H1 (cell line): ENCODE data around the gene PTGDS. TPM values are rescaled to one million over a fixed set of nuclear protein-coding genes. Genes with fewer than 3 reads are reported as not detected.

Experiments used
- CTCF ChIA-PET: fragments of 300-600 bp; sonication (Branson Sonifier 250); formaldehyde crosslinking; loops from one replicate; lab custom pipeline; 2021; ENCODE audit not compliant: partially characterized antibody; lab: Charles Lee
- POLR2A ChIA-PET: fragments of 300-600 bp; sonication (Branson Sonifier 250); formaldehyde crosslinking; loops from one replicate; lab custom pipeline; 2021; ENCODE audit warnings: inconsistent platforms; ENCODE audit not compliant: partially characterized antibody; lab: Charles Lee
- DNase-seq, 2 experiments: peaks; one replicate each; pipeline versions ENCODE4 v3.0.0 to v3.0.0-alpha.2; 2010 to 2022; ENCODE audit warnings: low spot score in 2 of 2, low read depth in 1 of 2, mixed read lengths in 1 of 2
- FAIRE-seq: peaks from 2 replicates; lab custom pipeline; 2011; peaks lifted over from hg19 to GRCh38; lab: Jason Lieb, UNC
- H2AFZ ChIP-seq: 2 replicates; pipeline ENCODE4 v1.8.1; 2012; ENCODE audit warnings: low read length, inconsistent platforms
- H2AK5ac ChIP-seq: 2 replicates; pipeline ENCODE4 v1.6.1; 2013; ENCODE audit warnings: low read depth, low read length
- H2BK120ac ChIP-seq: replicated peaks from 2 replicates; pipeline ENCODE3; 2013; ENCODE audit warnings: low read depth, low read length, inconsistent platforms
- H2BK12ac ChIP-seq: 2 replicates; pipeline ENCODE4 v1.6.1; 2013; ENCODE audit warnings: low read depth, low read length
- H2BK15ac ChIP-seq: 2 replicates; pipeline ENCODE4 v1.6.1; 2013; ENCODE audit warnings: low read length
- H2BK20ac ChIP-seq: 2 replicates; pipeline ENCODE4 v1.6.1; 2013; ENCODE audit warnings: low read length
- H2BK5ac ChIP-seq: 2 replicates; pipeline ENCODE4 v1.6.1; 2013; ENCODE audit warnings: low read depth, low read length
- H3K14ac ChIP-seq: 2 replicates; pipeline ENCODE4 v1.6.1; 2013; ENCODE audit warnings: inconsistent platforms; ENCODE audit not compliant: insufficient read length
- H3K18ac ChIP-seq: 2 replicates; pipeline ENCODE4 v1.6.1; 2013; ENCODE audit warnings: low read length; ENCODE audit errors: extremely low read depth
- H3K23ac ChIP-seq: 2 replicates; pipeline ENCODE4 v1.6.1; 2013; ENCODE audit warnings: inconsistent platforms; ENCODE audit not compliant: insufficient read length
- H3K23me2 ChIP-seq: 2 replicates; pipeline ENCODE4 v1.6.1; 2013; ENCODE audit warnings: low read depth, low read length
- H3K27ac ChIP-seq: 2 replicates; pipeline ENCODE4 v1.6.1; 2011; ENCODE audit warnings: low read depth, low read length, inconsistent platforms
- H3K27me3 ChIP-seq, 4 experiments: replicated peaks in 1 of 4; 1 replicate in 1 of 4; 2 replicates in 3 of 4; pipeline versions ENCODE4 v1.6.1 to v1.8.1; 2011 to 2013; ENCODE audit warnings: low read length in 3 of 4, mild to moderate bottlenecking in 3 of 4, inconsistent platforms in 2 of 4, mixed read lengths in 2 of 4, moderate library complexity in 1 of 4; ENCODE audit not compliant: control insufficient read depth in 3 of 4, insufficient read depth in 3 of 4; ENCODE audit errors: extremely low read depth in 1 of 4
- H3K36me3 ChIP-seq, 4 experiments: 2 replicates each; pipeline versions ENCODE4 v1.6.1 to v1.8.1; 2011 to 2013; ENCODE audit warnings: mild to moderate bottlenecking in 4 of 4, low read length in 3 of 4, moderate library complexity in 2 of 4, control low read depth in 1 of 4, inconsistent platforms in 1 of 4; ENCODE audit not compliant: insufficient read depth in 4 of 4, control insufficient read depth in 2 of 4
- H3K4ac ChIP-seq: replicated peaks from 2 replicates; pipeline ENCODE3; 2013; ENCODE audit warnings: low read length, low read depth, mixed read lengths, inconsistent platforms; ENCODE audit not compliant: insufficient read length
- H3K4me1 ChIP-seq, 4 experiments: replicated peaks in 1 of 4; 1 replicate in 1 of 4; 2 replicates in 3 of 4; pipeline versions ENCODE4 v1.6.1 to v1.8.1; 2011 to 2013; ENCODE audit warnings: low read length in 3 of 4, inconsistent platforms in 2 of 4, mixed read lengths in 1 of 4; ENCODE audit not compliant: insufficient read depth in 4 of 4, control insufficient read depth in 3 of 4
- H3K4me2 ChIP-seq, 2 experiments: 2 replicates each; pipeline versions ENCODE4 v1.6.1 to v1.8.1; 2011 to 2013; ENCODE audit warnings: low read depth in 2 of 2, low read length in 2 of 2, control low read depth in 1 of 2, inconsistent platforms in 1 of 2, mild to moderate bottlenecking in 1 of 2; ENCODE audit not compliant: insufficient read depth in 1 of 2
- H3K4me3 ChIP-seq, 4 experiments: fragments of 200-600, 300-600 bp in 1 of 4; sonication (generic), shearing (Covaris generic), sonication (Bioruptor Twin) in 1 of 4; 2 replicates each; pipeline versions ENCODE4 v1.5.1 to v1.8.1; 2011 to 2016; ENCODE audit warnings: low read length in 4 of 4, low read depth in 3 of 4, control low read depth in 2 of 4, inconsistent platforms in 2 of 4, mild to moderate bottlenecking in 2 of 4, mixed read lengths in 1 of 4, moderate library complexity in 1 of 4; ENCODE audit not compliant: insufficient read depth in 2 of 4; ENCODE audit errors: extremely low read depth in 1 of 4
- H3K56ac ChIP-seq: replicated peaks from 2 replicates; pipeline ENCODE3; 2013; ENCODE audit warnings: low read depth, mild to moderate bottlenecking, mixed read lengths, low read length, inconsistent platforms; ENCODE audit not compliant: insufficient read length
- H3K79me1 ChIP-seq: 2 replicates; pipeline ENCODE4 v1.6.1; 2013; ENCODE audit warnings: low read depth, low read length, control low read depth
- H3K79me2 ChIP-seq, 2 experiments: 2 replicates each; pipeline versions ENCODE4 v1.6.1 to v1.8.1; 2012 to 2013; ENCODE audit warnings: low read length in 2 of 2, mild to moderate bottlenecking in 2 of 2, inconsistent platforms in 1 of 2; ENCODE audit not compliant: insufficient read depth in 2 of 2, control insufficient read depth in 1 of 2
- H3K9ac ChIP-seq, 4 experiments: replicated peaks in 1 of 4; 1 replicate in 1 of 4; 2 replicates in 3 of 4; pipeline versions ENCODE4 v1.6.1 to v1.8.1; 2011 to 2013; ENCODE audit warnings: low read depth in 3 of 4, low read length in 3 of 4, control low read depth in 2 of 4, mild to moderate bottlenecking in 2 of 4, moderate library complexity in 2 of 4, inconsistent platforms in 1 of 4; ENCODE audit errors: extremely low read depth in 1 of 4
- H3K9me3 ChIP-seq, 2 experiments: 2 replicates each; pipeline versions ENCODE4 v1.6.1 to v1.8.1; 2012 to 2013; ENCODE audit warnings: mild to moderate bottlenecking in 2 of 2, moderate library complexity in 2 of 2, control low read depth in 1 of 2, inconsistent platforms in 1 of 2, low read depth in 1 of 2, low read length in 1 of 2, mixed read lengths in 1 of 2; ENCODE audit not compliant: insufficient read depth in 2 of 2
- H4K20me1 ChIP-seq, 2 experiments: replicated peaks in 1 of 2; 2 replicates each; pipeline versions ENCODE3 to v1.8.1; 2011 to 2013; ENCODE audit warnings: inconsistent platforms in 2 of 2, low read length in 2 of 2, mild to moderate bottlenecking in 1 of 2; ENCODE audit not compliant: insufficient read depth in 2 of 2, control insufficient read depth in 1 of 2
- H4K5ac ChIP-seq: 2 replicates; pipeline ENCODE4 v1.6.1; 2013; ENCODE audit warnings: low read length, low read depth, mixed read lengths, inconsistent platforms; ENCODE audit not compliant: insufficient read length
- H4K8ac ChIP-seq: 2 replicates; pipeline ENCODE4 v1.8.0; 2013; ENCODE audit warnings: mild to moderate bottlenecking, moderate library complexity, low read length, inconsistent platforms; ENCODE audit not compliant: insufficient read depth; ENCODE audit errors: extremely low read depth
- H4K91ac ChIP-seq: replicated peaks from 2 replicates; pipeline ENCODE3; 2013; ENCODE audit warnings: low read length, mixed read lengths, inconsistent platforms; ENCODE audit not compliant: insufficient read length
- CHD1 ChIP-seq: IDR thresholded peaks from 2 replicates; pipeline ENCODE4 v1.6.1; 2012; ENCODE audit warnings: low read depth, low read length, improper control_type of control experiment
- CTBP2 ChIP-seq: IDR thresholded peaks from 2 replicates; pipeline ENCODE4 v1.7.0; 2011; ENCODE audit warnings: borderline replicate concordance, mild to moderate bottlenecking, moderate library complexity, mixed read lengths, low read length; ENCODE audit not compliant: insufficient read depth, insufficient read length
- EP300 ChIP-seq, 2 experiments: IDR thresholded peaks; 1 replicate in 1 of 2; 2 replicates in 1 of 2; pipeline ENCODE4 v1.6.1; 2011 to 2012; ENCODE audit warnings: low read depth in 2 of 2, low read length in 2 of 2, mild to moderate bottlenecking in 2 of 2, borderline replicate concordance in 1 of 2, inconsistent platforms in 1 of 2, moderate library complexity in 1 of 2
- KDM1A ChIP-seq: fragments of 200-600, 300-600 bp; sonication (generic); IDR thresholded peaks from 2 replicates; pipeline ENCODE4 v1.7.1; 2016; ENCODE audit warnings: mild to moderate bottlenecking, low read length, borderline replicate concordance
- NRF1 ChIP-seq: IDR thresholded peaks from 2 replicates; pipeline ENCODE4 v1.6.1; 2011; ENCODE audit warnings: mild to moderate bottlenecking, low read depth, low read length, improper control_type of control experiment
- SP2 ChIP-seq: IDR thresholded peaks from 2 replicates; pipeline ENCODE4 v1.6.1; 2012; ENCODE audit warnings: mild to moderate bottlenecking, low read length, inconsistent platforms
- TAF1 ChIP-seq: IDR thresholded peaks from 2 replicates; pipeline ENCODE4 v1.6.1; 2011; ENCODE audit warnings: mild to moderate bottlenecking, low read depth, low read length
- TBP ChIP-seq: IDR thresholded peaks from 2 replicates; pipeline ENCODE4 v1.6.1; 2011; ENCODE audit warnings: low read depth, low read length, improper control_type of control experiment
- WGBS, 2 experiments: shearing (Covaris generic) in 1 of 2; methylation state at CpG; one replicate each; pipeline versions ENCODE4 v1.1.6 to v1.1.7; 2013 to 2015; ENCODE audit warnings: low lambda C conversion rate in 2 of 2, mixed read lengths in 2 of 2, inconsistent platforms in 1 of 2, low coverage in 1 of 2, missing lambda C conversion rate in 1 of 2; ENCODE audit not compliant: insufficient replicate concordance in 2 of 2, insufficient coverage in 1 of 2, insufficient read length in 1 of 2; ENCODE audit errors: extremely low coverage in 1 of 2, missing lambda C conversion rate in 1 of 2; 5-methylcytosine and 5-hydroxymethylcytosine counted together
- polyA plus RNA-seq, 7 experiments: library from polyadenylated mRNA; depleted of rRNA in 3 of 7; stranded (reverse) in 5 of 7; unstranded in 2 of 7; fragments of >200 nt in 5 of 7; fragments of 200-250 nt in 2 of 7; gene quantifications; 1 replicate in 5 of 7; 2 replicates in 1 of 7; 4 replicates in 1 of 7; pipeline versions ENCODE4 v1.2.1 to v1.2.3, GENCODE V29; 2011 to 2013; ENCODE audit warnings: missing spikeins in 2 of 7, mixed read lengths in 2 of 7
- total RNA-seq: library from RNA; stranded (reverse); fragmentation: NEBNext Ultra II Directional; extraction: Animal tissue kit (Norgen Biotek cat#: 25700); gene quantifications from 2 replicates; pipeline ENCODE4 v1.2.1, GENCODE V29; 2021
- TF ChIP-seq, protein P1 (sequence below): IDR thresholded peaks from 2 replicates; pipeline ENCODE4 v1.6.1; 2011; ENCODE audit warnings: low read depth, mild to moderate bottlenecking, low read length; ENCODE audit not compliant: insufficient read depth

PTGDS gene
- total and polyA plus RNA-seq, 2 of the 8 experiments (the other 6 are each of a cell fraction or from before 2014, with no cell fraction given) = 1.7 to 2.3 TPM

DNA sequence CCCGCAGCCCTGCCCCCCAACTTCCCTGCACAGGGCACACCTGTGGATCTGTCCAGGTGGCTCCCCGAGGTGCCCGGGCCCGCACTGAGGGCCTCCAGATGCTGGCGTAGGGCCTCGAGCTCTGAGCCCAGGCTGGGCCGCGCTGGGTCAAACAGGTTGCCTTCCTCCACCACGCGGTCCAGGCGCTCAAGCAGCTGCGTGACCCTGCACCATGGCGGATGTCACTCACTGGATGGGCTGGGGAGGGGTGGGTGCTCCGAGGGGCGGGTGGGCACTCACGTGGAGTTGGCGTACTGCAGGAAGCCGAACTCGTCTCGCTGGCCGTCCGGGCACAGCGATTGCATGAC lies 45.3 kb downstream of the PTGDS start:
- no peaks in the 10 kb centered on the region for H3K9me3 ChIP-seq
- H3K23ac ChIP-seq = no peak overlapping the region
- no peak overlapping the region for H2AK5ac ChIP-seq
- FAIRE-seq (no peak), DNase-seq (no peak)
- peaks cover 0 to 9% (median 7%) of the 10 kb centered on the region in 4 experiments; a peak in 5 of 7 replicates for H3K4me1 ChIP-seq
- no peak overlapping the region for H3K18ac ChIP-seq
- H2BK120ac ChIP-seq = no peak overlapping the region
- no peak overlapping the region for H3K4me3 ChIP-seq
- no peak overlapping the region for H3K9ac ChIP-seq
- H4K5ac ChIP-seq = no peak overlapping the region
- H2BK15ac ChIP-seq = peak overlapping the region; percentile 61; the same call in 1 of the 2 replicates
- no peaks in the 10 kb centered on the region for H3K79me2 ChIP-seq
- POLR2A ChIA-PET = interaction anchor here (0.9 to 1.1 kb wide), 2 partner anchors 30 to 222 kb away, joined by 4 read pairs; no protein-coding TSS in a partner anchor
- no peak overlapping the region for H3K27ac ChIP-seq
- H2BK12ac ChIP-seq = no peak overlapping the region
- H3K79me1 ChIP-seq = no peaks in the 10 kb centered on the region
- H4K20me1 ChIP-seq = peaks cover 0 to 8% of the 10 kb centered on the region in 2 experiments
- H3K27me3 ChIP-seq = peaks cover 1 to 15% (median 10%) of the 10 kb centered on the region in 4 experiments; a peak in 6 of 7 replicates
- CTCF ChIA-PET = interaction anchor here (0.6 to 7.2 kb wide), 13 partner anchors 8 to 235 kb away, joined by 3 to 54 read pairs (median 4); partner anchors contain the start of genes ABCA2, FUT7, LCNL1 and PAXX
- H2AFZ ChIP-seq = no peak overlapping the region
- no peak overlapping the region for H3K56ac ChIP-seq
- H3K4ac ChIP-seq = no peak overlapping the region
- H3K4me2 ChIP-seq = no peak overlapping the region
- H3K23me2 ChIP-seq = no peaks in the 10 kb centered on the region; the same call in 1 of the 2 replicates
- 94% methylated on average over 11 of the region's 23 CpGs; no CpG with 5 or more reads in 1 of the 2 experiments for WGBS, 2 experiments
- no peak overlapping the region for H3K14ac ChIP-seq
- H2BK5ac ChIP-seq = peak overlapping the region; percentile 61; the same call in 1 of the 2 replicates
- no peak overlapping the region for H2BK20ac ChIP-seq
- H4K8ac ChIP-seq = no peak overlapping the region
- H4K91ac ChIP-seq = no peak overlapping the region
- H3K36me3 ChIP-seq = no peaks in the 10 kb centered on the region
- TF ChIP-seq KDM1A (no peak), CHD1 (no peak), TBP (no peak), TAF1 (no peak), NRF1 (no peak), EP300 (IDR thresholded peaks at IDR 0.05; ENCODE audit: borderline replicate concordance in 1 of 2, low read depth in 2 of 2, low read length in 2 of 2) (no peak), SP2 (no peak), CTBP2 (no peak)
- TF ChIP-seq, protein P1, sequence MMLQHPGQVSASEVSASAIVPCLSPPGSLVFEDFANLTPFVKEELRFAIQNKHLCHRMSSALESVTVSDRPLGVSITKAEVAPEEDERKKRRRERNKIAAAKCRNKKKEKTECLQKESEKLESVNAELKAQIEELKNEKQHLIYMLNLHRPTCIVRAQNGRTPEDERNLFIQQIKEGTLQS = no peak
